ENCODE data around the gene FAM114A1. TPM values are rescaled to one million over a fixed set of nuclear protein-coding genes. Genes with fewer than 3 reads are reported as not detected.

Gene FAM114A1
- total and polyA plus RNA-seq, 2 of the 4 experiments (the other 2 are of a cell fraction): 135 to 649 TPM

DNA sequence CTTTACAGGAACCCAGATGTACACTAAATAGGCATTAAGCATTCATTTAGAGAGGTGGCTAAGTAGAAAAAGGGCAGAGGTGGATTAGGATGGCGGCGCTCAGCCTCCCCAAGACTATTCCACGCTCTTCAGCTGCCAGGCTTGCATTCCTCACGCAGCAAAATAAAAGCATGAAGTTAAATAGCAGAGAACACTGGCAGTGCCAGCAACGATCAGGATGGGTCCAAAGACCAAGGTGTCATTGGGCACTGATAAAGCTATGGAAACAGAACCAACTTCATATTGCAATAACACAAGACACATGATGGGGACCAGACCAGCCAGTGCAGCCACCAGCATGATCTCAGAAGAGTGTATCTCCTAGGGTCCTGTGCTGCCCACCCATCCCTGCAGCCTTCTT is 122.6 kb downstream of the FAM114A1 start:
- BruUV-seq (replicated peaks): no TSS peak

More for the DNA sequence above, 122.6 kb downstream of the FAM114A1 start:
- no peak overlapping the region for H2BK120ac ChIP-seq (ENCODE audit: low read depth, low read length)
- POLR2A ChIA-PET (ENCODE audit: unreplicated experiment): no interaction called here
- H2BK5ac ChIP-seq (ENCODE audit: low read depth, low read length, poor library complexity, severe bottlenecking): no peak overlapping the region
- no peak overlapping the region for H2BK20ac ChIP-seq (ENCODE audit: low read depth, low read length)
- no peak overlapping the region for H3K23ac ChIP-seq (ENCODE audit: low read depth, low read length)
- DNase-seq (no peak), ATAC-seq (ENCODE audit: low read depth) (no peak)
- H3K79me1 ChIP-seq (ENCODE audit: low read depth in 1 of 2, low read length in 2 of 2): peaks cover 0 to 6% of the 10 kb centered on the region in 2 experiments; a peak in 1 of 4 replicates
- dilution Hi-C loops (cut with HindIII; ENCODE audit: low sequenced_read_pairs, unreplicated experiment) (no loop called here), in situ Hi-C loops (cut with MboI; ENCODE audit: low sequenced_read_pairs) (no loop called here), intact Hi-C loops (cut with micrococcal nuclease) (no loop called here)
- no peak overlapping the region for H3K14ac ChIP-seq (replicated peaks; ENCODE audit: low read depth, low read length)
- H4K20me1 ChIP-seq (ENCODE audit: insufficient read depth, low read length): no peaks in the 10 kb centered on the region
- no peak overlapping the region for H3K4me3 ChIP-seq (ENCODE audit: insufficient read depth, low read depth, low read length)
- peaks cover 12% of the 10 kb centered on the region; the same call in 1 of the 2 replicates for H3K9me1 ChIP-seq (ENCODE audit: insufficient read depth, low read length)
- no peaks in the 10 kb centered on the region for H3K36me3 ChIP-seq (ENCODE audit: control insufficient read depth, insufficient read depth, low read length)
- H3K4me2 ChIP-seq (ENCODE audit: low read depth, low read length): no peak overlapping the region
- no peak overlapping the region for H2AFZ ChIP-seq (replicated peaks; ENCODE audit: low read length, poor library complexity)
- no peak overlapping the region for H2AK9ac ChIP-seq (replicated peaks; ENCODE audit: low read depth, low read length, poor library complexity)
- H4K91ac ChIP-seq (ENCODE audit: insufficient read depth, low read depth, low read length): no peak overlapping the region
- no peak overlapping the region for H4K8ac ChIP-seq (ENCODE audit: low read depth in 2 of 2, low read length in 2 of 2)
- H3K56ac ChIP-seq (ENCODE audit: extremely low read depth, insufficient read depth, low read length): no peak overlapping the region
- H2AK5ac ChIP-seq (ENCODE audit: low read depth, low read length): peak overlapping the region; percentile 60; the same call in 1 of the 2 replicates
- H3K4ac ChIP-seq (ENCODE audit: low read depth, low read length): peak overlapping the region; percentile 43; the same call in 1 of the 2 replicates
- CTCF ChIA-PET: no interaction called here
- WGBS, 2 experiments (ENCODE audit: extremely low coverage in 2 of 2, insufficient read length in 1 of 2): 86% methylated on average over 2 of the region's 5 CpGs; no CpG with 5 or more reads in 1 of the 2 experiments
- H3K9ac ChIP-seq (ENCODE audit: low read depth, low read length): no peak overlapping the region
- H3K18ac ChIP-seq (ENCODE audit: low read depth, low read length): no peak overlapping the region
- H3K4me1 ChIP-seq (ENCODE audit: control insufficient read depth, insufficient read depth, low read length): peaks cover 11% of the 10 kb centered on the region
- no peaks in the 10 kb centered on the region for H3K27me3 ChIP-seq (ENCODE audit: control insufficient read depth, insufficient read depth, low read length)
- no peaks in the 10 kb centered on the region for H3K9me3 ChIP-seq (ENCODE audit: control insufficient read depth, insufficient read depth, low read length)
- TF ChIP-seq CHD1 (IDR thresholded peaks at IDR 0.05; ENCODE audit: low read depth, low read length): no peak
- TF ChIP-seq, protein P1, sequence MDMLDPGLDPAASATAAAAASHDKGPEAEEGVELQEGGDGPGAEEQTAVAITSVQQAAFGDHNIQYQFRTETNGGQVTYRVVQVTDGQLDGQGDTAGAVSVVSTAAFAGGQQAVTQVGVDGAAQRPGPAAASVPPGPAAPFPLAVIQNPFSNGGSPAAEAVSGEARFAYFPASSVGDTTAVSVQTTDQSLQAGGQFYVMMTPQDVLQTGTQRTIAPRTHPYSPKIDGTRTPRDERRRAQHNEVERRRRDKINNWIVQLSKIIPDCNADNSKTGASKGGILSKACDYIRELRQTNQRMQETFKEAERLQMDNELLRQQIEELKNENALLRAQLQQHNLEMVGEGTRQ (IDR thresholded peaks at IDR 0.05; ENCODE audit: low read depth, low read length): no peak
- TF ChIP-seq MAFK (IDR thresholded peaks at IDR 0.05; ENCODE audit: low read depth, low read length): no peak
- no peak for TF ChIP-seq MXI1 (IDR thresholded peaks at IDR 0.05; ENCODE audit: borderline replicate concordance, low read depth, low read length)
- no peak for TF ChIP-seq MAZ (IDR thresholded peaks at IDR 0.05; ENCODE audit: borderline replicate concordance, low read depth, low read length)
- TF ChIP-seq BHLHE40 (IDR thresholded peaks at IDR 0.05; ENCODE audit: low read depth, low read length): no peak
- TF ChIP-seq SMC3 (IDR thresholded peaks at IDR 0.05; ENCODE audit: low read depth, low read length): no peak
- no peak for TF ChIP-seq RAD21 (IDR thresholded peaks at IDR 0.05; ENCODE audit: low read length)
- no peak for TF ChIP-seq FOS (IDR thresholded peaks at IDR 0.05; ENCODE audit: low read depth, low read length)
- TF ChIP-seq, protein P2, sequence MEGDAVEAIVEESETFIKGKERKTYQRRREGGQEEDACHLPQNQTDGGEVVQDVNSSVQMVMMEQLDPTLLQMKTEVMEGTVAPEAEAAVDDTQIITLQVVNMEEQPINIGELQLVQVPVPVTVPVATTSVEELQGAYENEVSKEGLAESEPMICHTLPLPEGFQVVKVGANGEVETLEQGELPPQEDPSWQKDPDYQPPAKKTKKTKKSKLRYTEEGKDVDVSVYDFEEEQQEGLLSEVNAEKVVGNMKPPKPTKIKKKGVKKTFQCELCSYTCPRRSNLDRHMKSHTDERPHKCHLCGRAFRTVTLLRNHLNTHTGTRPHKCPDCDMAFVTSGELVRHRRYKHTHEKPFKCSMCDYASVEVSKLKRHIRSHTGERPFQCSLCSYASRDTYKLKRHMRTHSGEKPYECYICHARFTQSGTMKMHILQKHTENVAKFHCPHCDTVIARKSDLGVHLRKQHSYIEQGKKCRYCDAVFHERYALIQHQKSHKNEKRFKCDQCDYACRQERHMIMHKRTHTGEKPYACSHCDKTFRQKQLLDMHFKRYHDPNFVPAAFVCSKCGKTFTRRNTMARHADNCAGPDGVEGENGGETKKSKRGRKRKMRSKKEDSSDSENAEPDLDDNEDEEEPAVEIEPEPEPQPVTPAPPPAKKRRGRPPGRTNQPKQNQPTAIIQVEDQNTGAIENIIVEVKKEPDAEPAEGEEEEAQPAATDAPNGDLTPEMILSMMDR (conservative IDR thresholded peaks at IDR 0.05; ENCODE audit: low read depth, low read length): no peak
- no peak overlapping the region for H4K5ac ChIP-seq (ENCODE audit: low read depth, low read length)
- H3K27ac ChIP-seq (ENCODE audit: insufficient read depth, low read length): no peak overlapping the region
- no peak overlapping the region for H2BK15ac ChIP-seq (ENCODE audit: low read depth, low read length)
